HG03064 (cell line): ENCODE measurements around the gene TEC.

Experiments
- ATAC-seq: cut with Tn5 transposase; IDR thresholded peaks from one replicate; pipeline ENCODE4 v1.9.1; 2021; ENCODE audit warnings: low read depth; ENCODE audit not compliant: unreplicated experiment

The TEC gene

GRCh38 chr4:48100256-48100655 lies 169.4 kb downstream of the TEC start:
- no peak for ATAC-seq

GRCh38 chr4:48095441-48095840 lies 174.2 kb downstream of the TEC start:
- ATAC-seq: no peak

- ATAC-seq: no peak
Measured at GRCh38 chr4:48093991-48094416, 175.6 kb downstream of the TEC start.

- ATAC-seq: no peak
Measured at GRCh38 chr4:48090621-48091020, 179.0 kb downstream of the TEC start.

- no peak for ATAC-seq
Measured at GRCh38 chr4:48085821-48086589, 183.6 kb downstream of the TEC start.
